GM18951 (cell line): ENCODE results near the gene TRPM3.
"Not testable (repeated sequence)": the region's sequence is repeated elsewhere in the genome, so short reads cannot be mapped to it uniquely, and the experiment has no call there.

Experiments
- POLR2A ChIP-seq: IDR thresholded peaks from 4 replicates; pipeline ENCODE4 v1.6.1; 2011; ENCODE audit warnings: mild to moderate bottlenecking; ENCODE audit not compliant: insufficient read length, insufficient read depth; ENCODE audit errors: extremely low read depth
- in situ Hi-C: fragments of 300-500 bp; cut with MboI; formaldehyde crosslinking; loops from one replicate; pipeline ENCODE4 v1.12.0; 2022; ENCODE audit warnings: low sequenced_read_pairs, mixed read lengths, inconsistent platforms; ENCODE audit not compliant: unreplicated experiment

The TRPM3 gene

DNA sequence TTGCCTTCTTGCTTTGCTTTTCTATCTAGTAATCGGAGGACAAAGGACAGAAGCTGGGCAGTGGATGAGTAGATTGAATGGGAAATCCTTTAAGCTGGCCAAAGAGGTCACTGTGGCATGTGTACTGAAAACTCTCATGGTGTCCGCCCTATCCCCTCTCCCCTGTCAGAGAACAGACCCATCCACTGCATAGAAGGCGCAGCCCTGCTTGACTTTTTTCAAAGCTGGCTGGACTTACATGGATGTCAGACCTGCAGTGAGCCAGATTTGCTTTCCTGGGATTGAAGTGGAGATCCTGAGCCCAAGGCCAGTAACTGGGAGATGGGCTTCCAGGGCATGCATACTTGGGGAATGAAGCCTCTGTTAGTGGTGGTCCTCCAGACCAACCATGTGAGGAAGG lies 329.5 kb downstream of the TRPM3 start:
- no peak for TF ChIP-seq POLR2A
- in situ Hi-C loops, result no loop called here

DNA sequence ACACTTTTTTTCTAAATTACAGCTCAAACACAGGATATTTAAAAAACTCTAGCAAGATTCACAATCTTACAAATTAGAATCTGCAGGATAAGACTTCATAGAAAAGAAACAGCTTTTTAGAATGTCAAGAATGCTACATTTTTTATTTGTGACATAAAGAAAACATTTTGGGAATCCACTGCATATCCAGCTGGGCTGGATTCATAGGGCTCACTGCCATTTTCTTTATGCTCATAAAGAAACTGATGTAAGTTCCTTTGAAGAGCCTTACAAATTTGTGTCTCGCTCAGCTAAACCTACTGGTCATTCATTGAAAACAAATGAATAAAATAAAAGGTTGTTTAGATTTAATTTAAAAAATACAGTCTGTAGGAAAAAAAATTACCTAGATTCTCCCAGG lies 332.3 kb downstream of the TRPM3 start:
- in situ Hi-C loops, result no loop called here
- TF ChIP-seq POLR2A, result no peak

DNA sequence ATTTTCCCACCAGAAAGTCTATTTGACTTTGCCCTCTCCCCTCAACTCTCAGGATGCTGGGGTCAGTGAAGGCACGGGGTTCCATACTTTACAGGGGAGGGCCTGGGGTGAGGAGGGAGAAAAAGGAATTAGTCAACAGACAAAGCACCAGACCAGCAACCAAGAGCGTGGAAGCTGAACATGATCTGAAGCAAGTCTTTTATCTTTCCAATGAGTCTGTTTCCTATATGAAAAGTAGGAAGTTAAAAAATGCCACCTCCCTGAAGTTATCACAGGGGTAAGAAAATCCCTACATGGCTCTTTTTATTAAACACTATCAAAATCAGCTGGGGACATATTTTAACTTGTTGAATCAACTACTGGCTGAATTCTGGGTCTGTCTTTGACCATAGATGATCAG lies 337.0 kb downstream of the TRPM3 start:
- in situ Hi-C loops, result no loop called here
- no peak for TF ChIP-seq POLR2A

DNA sequence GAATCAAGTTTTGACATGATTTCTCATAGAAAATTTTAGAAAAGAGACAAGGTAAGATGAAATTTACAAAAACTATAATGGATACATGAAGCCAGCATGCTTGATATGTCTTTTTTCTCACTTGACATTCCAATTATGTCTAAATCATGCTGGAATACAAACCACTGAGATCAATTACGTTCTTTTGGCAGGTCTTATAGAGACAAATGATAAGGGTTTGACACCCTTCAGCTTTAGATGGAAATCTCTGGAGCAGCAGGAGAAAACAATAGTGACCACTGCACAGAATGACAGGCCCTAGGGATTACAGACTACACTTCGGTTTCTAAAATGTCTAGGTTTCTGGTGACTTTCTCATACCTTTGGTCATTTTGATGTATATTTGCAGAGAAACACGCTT lies 342.9 kb downstream of the TRPM3 start:
- in situ Hi-C loops, result no loop called here
- no peak for TF ChIP-seq POLR2A

DNA sequence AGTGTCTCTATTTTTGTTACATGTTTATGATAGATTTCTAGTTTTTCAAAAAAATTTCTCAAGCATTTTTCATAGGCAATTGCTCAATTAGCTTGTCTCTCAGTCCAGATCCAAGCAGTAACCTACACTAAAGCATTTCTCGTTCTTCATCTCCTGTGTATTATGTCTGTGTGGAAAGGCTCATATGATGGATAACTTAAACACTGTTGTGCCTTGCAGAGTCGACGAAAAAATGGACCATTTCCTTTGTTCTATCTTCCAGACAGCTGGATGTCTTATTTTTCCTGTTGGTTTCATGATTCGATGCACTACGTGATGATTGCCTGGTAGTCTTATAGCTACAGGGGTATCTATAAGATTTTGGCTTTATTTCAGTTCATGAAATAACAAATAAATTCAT lies 347.8 kb downstream of the TRPM3 start:
- TF ChIP-seq POLR2A, result no peak
- in situ Hi-C loops, result no loop called here

DNA sequence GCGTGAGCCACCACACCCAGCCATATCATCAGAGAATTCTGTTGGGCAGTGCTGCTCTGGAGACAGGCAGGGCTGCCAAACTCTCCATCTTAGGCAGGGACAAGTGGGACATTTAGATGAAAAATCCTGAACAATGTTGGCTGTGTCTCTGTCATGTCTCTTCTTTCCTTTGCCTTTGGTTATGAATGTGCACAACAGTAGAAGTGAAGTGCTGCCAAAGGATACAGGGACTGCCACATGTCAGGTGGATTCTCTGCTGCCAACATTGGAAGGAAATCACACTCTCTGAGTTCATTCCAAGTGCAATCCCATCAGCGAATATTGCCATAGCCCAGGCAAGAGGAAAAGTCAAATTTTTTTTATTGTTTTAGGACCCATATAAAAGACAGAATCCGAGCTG lies 348.8 kb downstream of the TRPM3 start:
- in situ Hi-C loops, result no loop called here

DNA sequence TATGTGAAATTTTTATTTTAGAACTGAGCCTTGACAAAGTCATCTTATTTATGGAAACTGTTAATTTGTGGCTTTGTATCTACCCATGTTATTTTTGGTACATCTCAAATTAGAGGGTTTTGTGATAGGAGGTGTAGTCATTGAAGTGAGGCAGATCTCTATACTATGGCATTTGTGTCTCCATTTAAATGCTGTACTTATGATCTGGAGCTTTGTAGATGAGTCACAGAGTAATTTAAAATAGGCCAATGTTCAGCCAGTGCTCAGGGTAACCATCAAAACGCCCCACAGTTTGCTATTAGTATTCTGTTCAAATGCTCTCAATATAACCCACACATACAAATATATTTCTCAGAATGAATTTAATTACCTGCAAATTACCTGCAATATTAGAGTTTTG lies 355.5 kb downstream of the TRPM3 start:
- in situ Hi-C loops, result no loop called here
- TF ChIP-seq POLR2A, result no peak

More for the DNA sequence above, 348.8 kb downstream of the TRPM3 start:
- TF ChIP-seq POLR2A, result no peak

DNA sequence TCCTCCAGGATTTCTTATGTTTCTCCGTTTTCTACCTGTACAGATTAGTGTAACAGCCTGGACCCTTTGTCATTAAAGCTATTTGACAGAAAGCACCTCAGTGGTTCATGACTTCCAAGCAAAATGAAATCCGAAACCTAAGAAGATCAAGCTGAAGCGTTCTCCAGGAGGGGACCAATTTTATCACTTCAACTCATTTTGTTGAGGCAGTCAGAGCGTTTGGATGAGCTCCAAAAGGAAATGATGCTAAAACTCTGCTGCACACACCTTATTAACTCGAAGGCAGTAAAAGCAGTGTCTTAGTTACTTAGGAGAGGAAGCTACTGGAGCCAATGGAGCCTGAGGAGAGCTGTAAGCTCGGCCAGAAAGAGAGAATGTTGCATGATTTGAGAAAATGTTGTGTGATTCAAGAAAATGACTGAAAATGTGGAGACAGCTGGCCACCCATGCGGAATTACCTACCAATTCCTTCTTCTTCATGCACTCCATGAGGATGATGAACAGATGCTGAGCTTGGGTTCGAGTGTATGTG lies 360.2 kb downstream of the TRPM3 start:
- in situ Hi-C loops, result no loop called here
- no peak for TF ChIP-seq POLR2A

DNA sequence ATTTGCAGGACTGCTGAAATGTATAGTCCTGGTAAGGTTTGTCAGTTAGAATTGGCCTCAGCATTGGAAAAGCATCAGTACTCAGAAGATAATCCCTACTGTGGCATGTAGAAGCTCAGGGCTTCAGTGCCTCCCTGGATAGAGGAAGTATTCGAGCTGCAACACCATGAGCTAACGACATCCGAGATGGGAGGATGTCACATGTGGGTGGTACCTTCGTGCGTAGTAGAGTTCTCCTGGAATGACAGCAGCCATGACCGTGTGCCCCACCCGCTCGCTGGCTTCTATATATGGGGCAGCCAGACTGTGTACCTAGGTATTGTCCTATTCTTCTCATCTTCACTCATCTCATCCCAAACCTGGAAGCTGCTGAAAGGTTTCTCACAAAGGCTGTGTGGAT lies 361.2 kb downstream of the TRPM3 start:
- TF ChIP-seq POLR2A, result no peak
- in situ Hi-C loops, result no loop called here

DNA sequence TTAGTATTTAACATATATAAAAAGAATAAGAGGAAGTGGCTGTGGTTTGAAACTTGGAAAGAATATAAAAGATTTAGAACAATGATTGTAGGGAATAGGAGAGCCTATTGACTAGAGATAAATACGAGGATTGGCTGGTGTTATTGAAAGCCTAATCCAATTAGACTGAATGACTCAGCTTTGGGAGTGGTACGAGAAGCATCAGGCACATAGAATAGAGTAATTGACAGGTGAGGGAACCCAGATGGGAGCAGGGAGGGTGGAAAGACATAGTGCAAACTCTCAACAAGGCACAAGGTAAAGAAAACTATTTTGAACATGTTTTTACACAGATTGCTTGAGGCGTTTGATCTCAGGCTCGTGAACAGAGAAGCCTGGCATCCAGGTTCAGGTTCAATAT lies 368.1 kb downstream of the TRPM3 start:
- in situ Hi-C loops, result no loop called here

DNA sequence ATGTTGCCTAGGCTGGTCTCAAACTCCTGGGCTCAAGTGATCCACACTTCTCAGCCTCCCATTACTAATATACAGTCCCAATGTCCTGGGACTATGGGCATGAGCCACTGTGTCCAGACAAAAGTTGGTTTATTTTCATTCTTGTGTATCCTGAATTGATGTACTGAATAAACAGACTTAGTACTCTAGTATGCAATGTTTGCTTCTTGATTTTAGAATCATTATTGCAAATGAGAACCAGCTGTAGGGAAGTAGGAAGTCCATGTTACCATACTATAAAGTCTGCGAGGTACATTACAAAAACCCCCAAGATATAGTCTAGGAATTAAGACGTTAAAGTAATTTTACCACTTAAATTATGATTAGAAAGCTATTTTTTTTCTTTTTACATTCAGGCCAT lies 372.4 kb downstream of the TRPM3 start:
- in situ Hi-C loops, result no loop called here

More for the DNA sequence above, 368.1 kb downstream of the TRPM3 start:
- TF ChIP-seq POLR2A, result no peak

DNA sequence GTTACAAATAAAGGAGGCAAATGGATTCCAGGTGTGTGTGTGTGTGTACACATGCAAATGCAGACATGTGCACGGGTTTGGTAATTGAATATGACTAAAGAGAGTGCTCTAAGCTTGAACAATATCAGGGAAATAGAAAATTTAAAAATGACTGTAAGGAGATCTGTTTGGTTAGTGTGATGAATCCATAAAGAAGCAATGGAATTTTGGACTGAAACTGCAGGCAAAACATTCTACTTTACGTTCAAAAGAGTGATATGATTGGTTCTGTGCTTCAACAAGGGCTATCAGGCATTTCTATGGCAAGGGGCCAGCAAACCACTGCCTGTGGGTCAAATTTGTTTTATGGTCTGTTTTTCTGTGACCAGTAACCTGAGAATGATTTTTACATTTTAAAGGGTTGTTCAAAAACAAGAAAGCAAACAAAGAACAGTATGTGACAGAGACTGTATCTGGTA lies 374.1 kb downstream of the TRPM3 start:
- in situ Hi-C loops, result no loop called here

More for the DNA sequence above, 372.4 kb downstream of the TRPM3 start:
- TF ChIP-seq POLR2A, result no peak

DNA sequence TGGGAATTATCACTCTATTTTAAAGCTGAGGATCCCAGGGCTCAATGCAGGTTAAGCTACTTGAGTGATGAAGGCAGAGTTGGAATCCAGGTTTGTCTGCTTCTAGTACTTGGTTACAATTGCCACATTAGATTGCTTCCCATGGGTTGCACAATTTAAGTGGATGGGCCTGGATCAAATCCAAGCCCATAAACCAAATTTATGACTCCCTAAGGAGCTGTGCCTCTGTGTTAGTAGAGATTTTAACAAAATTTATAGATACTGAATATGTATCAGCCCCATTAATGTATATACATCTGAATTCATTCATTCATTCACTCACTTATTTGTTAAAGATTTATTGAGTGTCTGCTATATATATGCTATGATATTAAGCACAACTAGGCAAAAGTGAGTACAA lies 374.7 kb downstream of the TRPM3 start:
- in situ Hi-C loops, result no loop called here
- no peak for TF ChIP-seq POLR2A

More for the DNA sequence above, 374.1 kb downstream of the TRPM3 start:
- TF ChIP-seq POLR2A, result no peak

DNA sequence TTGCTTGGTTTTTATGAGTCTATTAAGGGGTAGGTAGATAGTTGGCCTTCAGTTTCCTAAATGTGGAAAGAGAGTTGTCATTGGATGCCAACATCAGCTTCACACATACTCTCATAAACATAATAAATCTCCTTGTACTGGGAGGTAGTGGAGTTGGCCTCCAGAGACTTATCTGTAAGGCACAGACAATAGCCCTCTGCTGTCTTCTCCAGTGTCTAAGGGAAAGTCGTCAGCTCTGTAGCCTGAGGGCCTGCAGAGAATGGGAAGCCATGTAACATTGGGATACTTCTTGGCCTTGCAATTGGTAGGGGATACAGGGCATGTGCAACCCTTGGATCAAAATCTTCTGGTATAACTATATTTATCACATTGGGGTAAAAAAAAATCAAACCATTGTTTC lies 375.1 kb downstream of the TRPM3 start:
- in situ Hi-C loops, result no loop called here
- no peak for TF ChIP-seq POLR2A

DNA sequence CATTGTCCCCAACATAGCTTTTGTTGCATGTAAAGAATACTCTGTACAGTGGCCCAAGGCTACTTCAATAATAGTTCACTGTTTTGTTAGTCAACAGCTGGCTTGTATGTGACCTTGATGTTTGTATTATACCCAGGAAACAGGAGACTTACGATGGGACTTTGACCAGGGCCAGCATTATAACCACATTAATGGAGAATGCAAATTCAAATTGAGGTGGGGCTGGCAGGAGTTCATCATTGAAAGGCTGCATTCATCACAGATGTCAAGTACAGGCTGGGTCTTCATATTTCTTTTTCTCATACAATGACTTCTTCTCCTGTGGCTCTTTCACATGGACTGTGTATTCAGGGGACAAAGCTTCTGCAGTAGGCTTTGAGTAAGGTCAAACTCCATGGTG lies 396.6 kb downstream of the TRPM3 start:
- in situ Hi-C loops, result not testable (repeated sequence)

DNA sequence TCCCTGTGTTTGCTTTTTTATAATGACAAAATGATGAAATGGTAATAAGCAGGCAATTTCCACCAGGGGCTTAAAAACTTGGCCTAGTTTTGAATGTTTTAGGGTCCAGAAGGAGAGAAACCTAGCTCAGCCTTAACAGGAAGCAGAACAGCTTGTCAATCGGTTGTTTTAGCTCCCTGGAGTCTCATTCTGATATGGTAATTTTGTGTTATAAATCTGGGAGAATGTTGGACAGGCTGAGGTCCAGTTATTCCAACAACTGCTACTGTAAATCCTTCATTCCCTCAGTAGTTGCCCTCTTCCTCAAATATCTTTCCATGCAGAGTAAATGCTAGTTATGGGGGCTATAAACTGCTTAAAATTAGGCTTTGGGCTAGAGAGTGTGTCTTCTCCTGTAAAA lies 397.4 kb downstream of the TRPM3 start:
- in situ Hi-C loops, result not testable (repeated sequence)

DNA sequence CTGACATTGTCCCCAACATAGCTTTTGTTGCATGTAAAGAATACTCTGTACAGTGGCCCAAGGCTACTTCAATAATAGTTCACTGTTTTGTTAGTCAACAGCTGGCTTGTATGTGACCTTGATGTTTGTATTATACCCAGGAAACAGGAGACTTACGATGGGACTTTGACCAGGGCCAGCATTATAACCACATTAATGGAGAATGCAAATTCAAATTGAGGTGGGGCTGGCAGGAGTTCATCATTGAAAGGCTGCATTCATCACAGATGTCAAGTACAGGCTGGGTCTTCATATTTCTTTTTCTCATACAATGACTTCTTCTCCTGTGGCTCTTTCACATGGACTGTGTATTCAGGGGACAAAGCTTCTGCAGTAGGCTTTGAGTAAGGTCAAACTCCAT lies 414.6 kb downstream of the TRPM3 start:
- in situ Hi-C loops, result not testable (repeated sequence)
